GM23248 (cell line): ENCODE data around the gene PPP1R26.

Experiments
- EZH2 ChIP-seq: fragments of 200-600 bp; sonication (generic); IDR thresholded peaks from 2 replicates; pipeline ENCODE4 v1.6.1; 2018; ENCODE audit warnings: antibody characterized with exemption, mild to moderate bottlenecking; ENCODE audit not compliant: insufficient read depth, poor library complexity, severe bottlenecking
- EZH2phosphoT487 ChIP-seq: fragments of 200-600 bp; sonication (generic); IDR thresholded peaks from 2 replicates; pipeline ENCODE4 v1.6.1; 2018; ENCODE audit warnings: antibody characterized with exemption, moderate library complexity, mild to moderate bottlenecking, low read depth; ENCODE audit not compliant: insufficient read depth

- TF ChIP-seq EZH2 (no peak), EZH2phosphoT487 (no peak)
Observed at GRCh38 chr9:135525241-135526088, 45.9 kb downstream of the PPP1R26 start.
